ENCODE results near the gene TUBA4A. TPM values are rescaled to one million over a fixed set of nuclear protein-coding genes. Genes with fewer than 3 reads are reported as not detected.

Gene TUBA4A
- total and polyA plus RNA-seq, 2 experiments from 2014 or later, result 44.3 to 77.7 TPM

DNA sequence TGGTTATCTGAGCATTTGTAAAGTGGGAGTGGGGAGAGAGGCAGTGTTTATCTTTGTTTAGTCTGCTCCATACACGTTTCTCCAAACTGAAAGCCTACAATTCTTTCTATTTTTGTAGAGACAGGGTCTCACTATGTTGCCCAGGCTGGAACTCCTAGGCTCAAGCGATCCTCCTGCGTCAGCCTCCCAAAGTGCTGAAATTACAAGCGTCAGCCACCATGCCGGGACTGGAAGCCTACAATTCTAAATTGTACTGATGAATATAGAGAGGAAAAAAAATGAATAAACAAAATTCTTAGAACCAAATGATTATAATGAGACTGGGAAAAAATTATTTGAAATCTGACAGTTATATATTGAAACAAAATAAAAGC is 48.6 kb downstream of the TUBA4A start:
- Mint-ChIP-seq H3K27me3 (ENCODE audit: insufficient read depth, low read depth, poor library complexity) (peaks cover 10% of the 10 kb centered on the region), H3K36me3 (ENCODE audit: low read depth) (peaks cover 16% of the 10 kb centered on the region; the same call in 2 of the 3 replicates), H3K4me1 (peaks cover 15% of the 10 kb centered on the region; the same call in 2 of the 3 replicates), H3K9me3 (peaks cover 9% of the 10 kb centered on the region; the same call in 2 of the 3 replicates), H3K4me3 (peak overlapping the region; percentile 88; the same call in 1 of the 3 replicates), H3K27ac (no peak overlapping the region)
- no peak overlapping the region for H3K27ac ChIP-seq (ENCODE audit: low read depth)
- H3K4me1 ChIP-seq (ENCODE audit: insufficient read depth), result peaks cover 15% of the 10 kb centered on the region
- H3K79me2 ChIP-seq (replicated peaks; ENCODE audit: insufficient read depth), result no peaks in the 10 kb centered on the region
- TF ChIP-seq EZH2 (IDR thresholded peaks at IDR 0.05; ENCODE audit: low read depth, unreplicated experiment) (no peak), NANOG (IDR thresholded peaks at IDR 0.05; ENCODE audit: borderline replicate concordance) (no peak), STAT1 (IDR thresholded peaks at IDR 0.05; ENCODE audit: unreplicated experiment) (no peak), POLR2AphosphoS5 (IDR thresholded peaks at IDR 0.05; ENCODE audit: low read depth) (no peak), ZNF331 (CRISPR knock-in tag; IDR thresholded peaks at IDR 0.05; ENCODE audit: low read depth) (no peak), JUNB (IDR thresholded peaks at IDR 0.05; ENCODE audit: unreplicated experiment) (no peak), EZH2phosphoT487 (IDR thresholded peaks at IDR 0.05; ENCODE audit: unreplicated experiment) (no peak), CREB1 (CRISPR knock-in tag; IDR thresholded peaks at IDR 0.05; ENCODE audit: low read depth) (no peak), ZNF114 (CRISPR knock-in tag; IDR thresholded peaks at IDR 0.05) (no peak)
- TF ChIP-seq, protein P1, sequence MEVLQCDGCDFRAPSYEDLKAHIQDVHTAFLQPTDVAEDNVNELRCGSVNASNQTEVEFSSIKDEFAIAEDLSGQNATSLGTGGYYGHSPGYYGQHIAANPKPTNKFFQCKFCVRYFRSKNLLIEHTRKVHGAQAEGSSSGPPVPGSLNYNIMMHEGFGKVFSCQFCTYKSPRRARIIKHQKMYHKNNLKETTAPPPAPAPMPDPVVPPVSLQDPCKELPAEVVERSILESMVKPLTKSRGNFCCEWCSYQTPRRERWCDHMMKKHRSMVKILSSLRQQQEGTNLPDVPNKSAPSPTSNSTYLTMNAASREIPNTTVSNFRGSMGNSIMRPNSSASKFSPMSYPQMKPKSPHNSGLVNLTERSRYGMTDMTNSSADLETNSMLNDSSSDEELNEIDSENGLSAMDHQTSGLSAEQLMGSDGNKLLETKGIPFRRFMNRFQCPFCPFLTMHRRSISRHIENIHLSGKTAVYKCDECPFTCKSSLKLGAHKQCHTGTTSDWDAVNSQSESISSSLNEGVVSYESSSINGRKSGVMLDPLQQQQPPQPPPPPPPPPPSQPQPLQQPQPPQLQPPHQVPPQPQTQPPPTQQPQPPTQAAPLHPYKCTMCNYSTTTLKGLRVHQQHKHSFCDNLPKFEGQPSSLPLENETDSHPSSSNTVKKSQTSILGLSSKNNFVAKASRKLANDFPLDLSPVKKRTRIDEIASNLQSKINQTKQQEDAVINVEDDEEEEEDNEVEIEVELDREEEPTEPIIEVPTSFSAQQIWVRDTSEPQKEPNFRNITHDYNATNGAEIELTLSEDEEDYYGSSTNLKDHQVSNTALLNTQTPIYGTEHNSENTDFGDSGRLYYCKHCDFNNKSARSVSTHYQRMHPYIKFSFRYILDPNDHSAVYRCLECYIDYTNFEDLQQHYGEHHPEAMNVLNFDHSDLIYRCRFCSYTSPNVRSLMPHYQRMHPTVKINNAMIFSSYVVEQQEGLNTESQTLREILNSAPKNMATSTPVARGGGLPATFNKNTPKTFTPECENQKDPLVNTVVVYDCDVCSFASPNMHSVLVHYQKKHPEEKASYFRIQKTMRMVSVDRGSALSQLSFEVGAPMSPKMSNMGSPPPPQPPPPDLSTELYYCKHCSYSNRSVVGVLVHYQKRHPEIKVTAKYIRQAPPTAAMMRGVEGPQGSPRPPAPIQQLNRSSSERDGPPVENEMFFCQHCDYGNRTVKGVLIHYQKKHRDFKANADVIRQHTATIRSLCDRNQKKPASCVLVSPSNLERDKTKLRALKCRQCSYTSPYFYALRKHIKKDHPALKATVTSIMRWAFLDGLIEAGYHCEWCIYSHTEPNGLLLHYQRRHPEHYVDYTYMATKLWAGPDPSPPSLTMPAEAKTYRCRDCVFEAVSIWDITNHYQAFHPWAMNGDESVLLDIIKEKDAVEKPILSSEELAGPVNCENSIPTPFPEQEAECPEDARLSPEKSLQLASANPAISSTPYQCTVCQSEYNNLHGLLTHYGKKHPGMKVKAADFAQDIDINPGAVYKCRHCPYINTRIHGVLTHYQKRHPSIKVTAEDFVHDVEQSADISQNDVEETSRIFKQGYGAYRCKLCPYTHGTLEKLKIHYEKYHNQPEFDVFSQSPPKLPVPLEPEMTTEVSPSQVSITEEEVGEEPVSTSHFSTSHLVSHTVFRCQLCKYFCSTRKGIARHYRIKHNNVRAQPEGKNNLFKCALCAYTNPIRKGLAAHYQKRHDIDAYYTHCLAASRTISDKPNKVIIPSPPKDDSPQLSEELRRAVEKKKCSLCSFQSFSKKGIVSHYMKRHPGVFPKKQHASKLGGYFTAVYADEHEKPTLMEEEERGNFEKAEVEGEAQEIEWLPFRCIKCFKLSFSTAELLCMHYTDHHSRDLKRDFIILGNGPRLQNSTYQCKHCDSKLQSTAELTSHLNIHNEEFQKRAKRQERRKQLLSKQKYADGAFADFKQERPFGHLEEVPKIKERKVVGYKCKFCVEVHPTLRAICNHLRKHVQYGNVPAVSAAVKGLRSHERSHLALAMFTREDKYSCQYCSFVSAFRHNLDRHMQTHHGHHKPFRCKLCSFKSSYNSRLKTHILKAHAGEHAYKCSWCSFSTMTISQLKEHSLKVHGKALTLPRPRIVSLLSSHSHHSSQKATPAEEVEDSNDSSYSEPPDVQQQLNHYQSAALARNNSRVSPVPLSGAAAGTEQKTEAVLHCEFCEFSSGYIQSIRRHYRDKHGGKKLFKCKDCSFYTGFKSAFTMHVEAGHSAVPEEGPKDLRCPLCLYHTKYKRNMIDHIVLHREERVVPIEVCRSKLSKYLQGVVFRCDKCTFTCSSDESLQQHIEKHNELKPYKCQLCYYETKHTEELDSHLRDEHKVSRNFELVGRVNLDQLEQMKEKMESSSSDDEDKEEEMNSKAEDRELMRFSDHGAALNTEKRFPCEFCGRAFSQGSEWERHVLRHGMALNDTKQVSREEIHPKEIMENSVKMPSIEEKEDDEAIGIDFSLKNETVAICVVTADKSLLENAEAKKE (CRISPR knock-in tag; IDR thresholded peaks at IDR 0.05), result no peak
- TF ChIP-seq, protein P2, sequence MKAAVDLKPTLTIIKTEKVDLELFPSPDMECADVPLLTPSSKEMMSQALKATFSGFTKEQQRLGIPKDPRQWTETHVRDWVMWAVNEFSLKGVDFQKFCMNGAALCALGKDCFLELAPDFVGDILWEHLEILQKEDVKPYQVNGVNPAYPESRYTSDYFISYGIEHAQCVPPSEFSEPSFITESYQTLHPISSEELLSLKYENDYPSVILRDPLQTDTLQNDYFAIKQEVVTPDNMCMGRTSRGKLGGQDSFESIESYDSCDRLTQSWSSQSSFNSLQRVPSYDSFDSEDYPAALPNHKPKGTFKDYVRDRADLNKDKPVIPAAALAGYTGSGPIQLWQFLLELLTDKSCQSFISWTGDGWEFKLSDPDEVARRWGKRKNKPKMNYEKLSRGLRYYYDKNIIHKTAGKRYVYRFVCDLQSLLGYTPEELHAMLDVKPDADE (IDR thresholded peaks at IDR 0.05), result no peak
- TF ChIP-seq, protein P3, sequence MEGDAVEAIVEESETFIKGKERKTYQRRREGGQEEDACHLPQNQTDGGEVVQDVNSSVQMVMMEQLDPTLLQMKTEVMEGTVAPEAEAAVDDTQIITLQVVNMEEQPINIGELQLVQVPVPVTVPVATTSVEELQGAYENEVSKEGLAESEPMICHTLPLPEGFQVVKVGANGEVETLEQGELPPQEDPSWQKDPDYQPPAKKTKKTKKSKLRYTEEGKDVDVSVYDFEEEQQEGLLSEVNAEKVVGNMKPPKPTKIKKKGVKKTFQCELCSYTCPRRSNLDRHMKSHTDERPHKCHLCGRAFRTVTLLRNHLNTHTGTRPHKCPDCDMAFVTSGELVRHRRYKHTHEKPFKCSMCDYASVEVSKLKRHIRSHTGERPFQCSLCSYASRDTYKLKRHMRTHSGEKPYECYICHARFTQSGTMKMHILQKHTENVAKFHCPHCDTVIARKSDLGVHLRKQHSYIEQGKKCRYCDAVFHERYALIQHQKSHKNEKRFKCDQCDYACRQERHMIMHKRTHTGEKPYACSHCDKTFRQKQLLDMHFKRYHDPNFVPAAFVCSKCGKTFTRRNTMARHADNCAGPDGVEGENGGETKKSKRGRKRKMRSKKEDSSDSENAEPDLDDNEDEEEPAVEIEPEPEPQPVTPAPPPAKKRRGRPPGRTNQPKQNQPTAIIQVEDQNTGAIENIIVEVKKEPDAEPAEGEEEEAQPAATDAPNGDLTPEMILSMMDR (conservative IDR thresholded peaks at IDR 0.05; ENCODE audit: low read depth in 2 of 2), result no peak
- TF ChIP-seq, protein P4, sequence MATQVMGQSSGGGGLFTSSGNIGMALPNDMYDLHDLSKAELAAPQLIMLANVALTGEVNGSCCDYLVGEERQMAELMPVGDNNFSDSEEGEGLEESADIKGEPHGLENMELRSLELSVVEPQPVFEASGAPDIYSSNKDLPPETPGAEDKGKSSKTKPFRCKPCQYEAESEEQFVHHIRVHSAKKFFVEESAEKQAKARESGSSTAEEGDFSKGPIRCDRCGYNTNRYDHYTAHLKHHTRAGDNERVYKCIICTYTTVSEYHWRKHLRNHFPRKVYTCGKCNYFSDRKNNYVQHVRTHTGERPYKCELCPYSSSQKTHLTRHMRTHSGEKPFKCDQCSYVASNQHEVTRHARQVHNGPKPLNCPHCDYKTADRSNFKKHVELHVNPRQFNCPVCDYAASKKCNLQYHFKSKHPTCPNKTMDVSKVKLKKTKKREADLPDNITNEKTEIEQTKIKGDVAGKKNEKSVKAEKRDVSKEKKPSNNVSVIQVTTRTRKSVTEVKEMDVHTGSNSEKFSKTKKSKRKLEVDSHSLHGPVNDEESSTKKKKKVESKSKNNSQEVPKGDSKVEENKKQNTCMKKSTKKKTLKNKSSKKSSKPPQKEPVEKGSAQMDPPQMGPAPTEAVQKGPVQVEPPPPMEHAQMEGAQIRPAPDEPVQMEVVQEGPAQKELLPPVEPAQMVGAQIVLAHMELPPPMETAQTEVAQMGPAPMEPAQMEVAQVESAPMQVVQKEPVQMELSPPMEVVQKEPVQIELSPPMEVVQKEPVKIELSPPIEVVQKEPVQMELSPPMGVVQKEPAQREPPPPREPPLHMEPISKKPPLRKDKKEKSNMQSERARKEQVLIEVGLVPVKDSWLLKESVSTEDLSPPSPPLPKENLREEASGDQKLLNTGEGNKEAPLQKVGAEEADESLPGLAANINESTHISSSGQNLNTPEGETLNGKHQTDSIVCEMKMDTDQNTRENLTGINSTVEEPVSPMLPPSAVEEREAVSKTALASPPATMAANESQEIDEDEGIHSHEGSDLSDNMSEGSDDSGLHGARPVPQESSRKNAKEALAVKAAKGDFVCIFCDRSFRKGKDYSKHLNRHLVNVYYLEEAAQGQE (IDR thresholded peaks at IDR 0.05; ENCODE audit: unreplicated experiment), result no peak
- no peaks in the 10 kb centered on the region; the same call in 1 of the 2 replicates for H4K20me1 ChIP-seq (replicated peaks; ENCODE audit: insufficient read depth)
- H3K27me3 ChIP-seq (ENCODE audit: insufficient read depth), result no peaks in the 10 kb centered on the region
- no peaks in the 10 kb centered on the region for H3K9me2 ChIP-seq (ENCODE audit: insufficient read depth)
- ATAC-seq (no peak), DNase-seq (ENCODE audit: low spot score) (no peak)
- no peak overlapping the region for H2AFZ ChIP-seq
- H3K4me2 ChIP-seq, result no peak overlapping the region
- H3K4me3 ChIP-seq, result no peak overlapping the region
- no peaks in the 10 kb centered on the region; the same call in 1 of the 2 replicates for H3K36me3 ChIP-seq (ENCODE audit: insufficient read depth)
- H3F3A ChIP-seq (replicated peaks; ENCODE audit: low read depth), result peaks cover 15% of the 10 kb centered on the region; the same call in 1 of the 2 replicates
